A549 (cell line): ENCODE measurements around the gene SNUPN. TPM values are rescaled to one million over a fixed set of nuclear protein-coding genes. Genes with fewer than 3 reads are reported as not detected.

ENCODE experiments used
- ATAC-seq, 2 experiments: fragments of 200-7000 bp in 1 of 2; fragments of >200 bp in 1 of 2; cut with Nextera tagmentation in 1 of 2; cut with Tn5 transposase in 1 of 2; 3 replicates each; pipeline versions ENCODE4 v1.8.0 to v1.9.1; 2018 to 2020; ENCODE audit warnings: mild to moderate bottlenecking in 1 of 2, moderate library complexity in 1 of 2
- CTCF ChIA-PET: fragments of 300-600 bp; sonication (Branson Sonifier 250); formaldehyde crosslinking; extraction: SDS; loops from one replicate; lab custom pipeline; 2021; ENCODE audit warnings: antibody characterized with exemption, inconsistent platforms; lab: Yijun Ruan, JAX
- POLR2A ChIA-PET: fragments of 350-600 bp; formaldehyde crosslinking; extraction: SDS; loops from one replicate; lab custom pipeline; 2021; ENCODE audit warnings: antibody characterized with exemption, inconsistent platforms; lab: Yijun Ruan, JAX
- DNase-seq, 2 experiments: peaks; one replicate each; pipeline versions ENCODE4 v3.0.0 to v3.0.0-alpha.2; 2011 to 2016; ENCODE audit warnings: low read depth in 1 of 2, low spot score in 1 of 2
- FAIRE-seq: peaks from 2 replicates; lab custom pipeline; 2011; peaks lifted over from hg19 to GRCh38; lab: Jason Lieb, UNC
- H3K27ac ChIP-seq, 2 experiments: fragments of >200 bp; sonication (Bioruptor Twin); formaldehyde crosslinking; 3 replicates each; pipeline ENCODE4 v1.5.1; 2016 to 2017
- H3K4me1 ChIP-seq: fragments of >200 bp; sonication (Bioruptor Twin); formaldehyde crosslinking; 3 replicates; pipeline ENCODE4 v1.6.1; 2016
- H3K4me2 ChIP-seq: fragments of >200 bp; sonication (Bioruptor Twin); formaldehyde crosslinking; 3 replicates; pipeline ENCODE4 v1.6.1; 2016
- H3K4me3 ChIP-seq: fragments of >200 bp; sonication (Bioruptor Twin); formaldehyde crosslinking; 3 replicates; pipeline ENCODE4 v1.5.1; 2016
- H3K9me3 ChIP-seq: fragments of >200 bp; sonication (Bioruptor Twin); formaldehyde crosslinking; 3 replicates; pipeline ENCODE4 v1.6.1; 2016
- BHLHE40 ChIP-seq: IDR thresholded peaks from 2 replicates; pipeline ENCODE4 v1.6.1; 2012; ENCODE audit warnings: low read depth, low read length, inconsistent platforms
- CHD4 ChIP-seq: fragments of 200-600 bp; sonication (generic); IDR thresholded peaks from 2 replicates; pipeline ENCODE4 v1.6.1; 2016; ENCODE audit warnings: antibody characterized with exemption, mild to moderate bottlenecking, borderline replicate concordance
- E2F6 ChIP-seq: IDR thresholded peaks from 2 replicates; pipeline ENCODE4 v1.6.1; 2012; ENCODE audit warnings: low read depth, borderline replicate concordance
- EHF ChIP-seq: fragments of 250-450 bp; sonication (Bioruptor Pico); IDR thresholded peaks from 2 replicates; pipeline ENCODE4 v1.5.0; 2020; ENCODE audit warnings: mild to moderate bottlenecking
- EHMT2 ChIP-seq: fragments of 200-600 bp; sonication (generic); IDR thresholded peaks from 2 replicates; pipeline ENCODE4 v1.6.1; 2016; ENCODE audit warnings: antibody characterized with exemption, low read depth, mild to moderate bottlenecking, moderate library complexity
- FOXS1 ChIP-seq: fragments of 250-450 bp; sonication (Bioruptor Pico); IDR thresholded peaks from 2 replicates; pipeline ENCODE4 v1.5.0; 2020; ENCODE audit warnings: mild to moderate bottlenecking, moderate library complexity
- HDAC2 ChIP-seq: fragments of 200-600 bp; sonication (generic); IDR thresholded peaks from 2 replicates; pipeline ENCODE4 v1.6.1; 2016
- HOXA7 ChIP-seq: fragments of 250-450 bp; sonication (Bioruptor Pico); IDR thresholded peaks from 2 replicates; pipeline ENCODE4 v1.5.0; 2020; ENCODE audit warnings: mild to moderate bottlenecking, moderate library complexity
- HOXB13 ChIP-seq: fragments of 250-450 bp; sonication (Bioruptor Pico); IDR thresholded peaks from 2 replicates; pipeline ENCODE4 v1.5.0; 2020; ENCODE audit warnings: low read depth, mild to moderate bottlenecking, moderate library complexity
- JUN ChIP-seq, 2 experiments: fragments of >200 bp; sonication (Bioruptor Twin); formaldehyde crosslinking; IDR thresholded peaks; 2 replicates in 1 of 2; 3 replicates in 1 of 2; pipeline ENCODE4 v1.6.1; 2016 to 2017
- MAFK ChIP-seq: fragments of 450-650 bp; IDR thresholded peaks from 2 replicates; pipeline ENCODE4 v1.6.1; 2014; ENCODE audit not compliant: partially characterized antibody
- MAZ ChIP-seq: fragments of 150-350 bp; IDR thresholded peaks from 2 replicates; pipeline ENCODE4 v1.6.1; 2014; ENCODE audit warnings: antibody characterized with exemption, low read depth, low read length, borderline replicate concordance
- MYC ChIP-seq: IDR thresholded peaks from 2 replicates; pipeline ENCODE4 v1.6.1; 2012; ENCODE audit warnings: mild to moderate bottlenecking, inconsistent platforms, low read length, improper control_type of control experiment, borderline replicate concordance
- NFE2L2 ChIP-seq: fragments of 150-350 bp; conservative IDR thresholded peaks from 2 replicates; pipeline ENCODE4 v1.6.1; 2014; ENCODE audit warnings: low read length
- NPAS2 ChIP-seq: fragments of 250-450 bp; sonication (Bioruptor Pico); IDR thresholded peaks from 2 replicates; pipeline ENCODE4 v1.8.0; 2022; ENCODE audit warnings: mild to moderate bottlenecking, moderate library complexity, borderline replicate concordance
- PHF8 ChIP-seq: fragments of 200-600 bp; sonication (generic); IDR thresholded peaks from 2 replicates; pipeline ENCODE4 v1.6.1; 2016; ENCODE audit warnings: low read depth, mild to moderate bottlenecking, antibody characterized with exemption, moderate library complexity, borderline replicate concordance
- POLR2A ChIP-seq: IDR thresholded peaks from 2 replicates; pipeline ENCODE4 v1.6.1; 2012; ENCODE audit warnings: mild to moderate bottlenecking, low read length
- USF2 ChIP-seq: fragments of 450-650 bp; IDR thresholded peaks from 2 replicates; pipeline ENCODE4 v1.6.1; 2014; ENCODE audit warnings: antibody characterized with exemption
- WGBS: methylation state at CpG from one replicate; pipeline ENCODE4 v1.1.6; 2017; ENCODE audit errors: missing lambda C conversion rate; 5-methylcytosine and 5-hydroxymethylcytosine counted together
- polyA minus RNA-seq: library from RNA; depleted of rRNA, polyadenylated mRNA; stranded (reverse); fragments of >200 nt; gene quantifications from 2 replicates; pipeline ENCODE4 v1.2.3, GENCODE V29; 2011; rRNA and poly(A)+ RNA removed
- polyA plus RNA-seq, 4 experiments: library from polyadenylated mRNA; depleted of rRNA in 3 of 4; stranded (reverse); fragments of >200 nt; fragmentation: RNase III in 1 of 4; extraction: RNeasy Plus Mini Kit Qiagen cat#74134 plus additional on column Dnase treatment in 1 of 4; gene quantifications; 2 replicates in 3 of 4; 3 replicates in 1 of 4; pipeline ENCODE4 v1.2.3, GENCODE V29; 2011 to 2017
- TF ChIP-seq, protein P1 (sequence below): fragments of >200 bp; sonication (Bioruptor Twin); formaldehyde crosslinking; IDR thresholded peaks from 3 replicates; pipeline ENCODE4 v1.6.1; 2016
- TF ChIP-seq, protein P2 (sequence below): fragments of 200-600 bp; sonication (generic); IDR thresholded peaks from 2 replicates; pipeline ENCODE4 v1.6.1; 2016; ENCODE audit warnings: antibody characterized with exemption, mild to moderate bottlenecking, moderate library complexity
- TF ChIP-seq, protein P3 (sequence below): IDR thresholded peaks from 2 replicates; pipeline ENCODE4 v1.6.1; 2012

The SNUPN gene
- polyA plus RNA-seq (2011; rRNA removed) (33.6 and 38.5 TPM in 2 replicates), polyA plus RNA-seq (2017; fragmentation: RNase III; extraction: RNeasy Plus Mini Kit Qiagen cat#74134 plus additional on column Dnase treatment) (29.2 to 30.1 TPM (median 30.1 TPM) in 3 replicates), polyA minus RNA-seq (16.4 and 18.2 TPM in 2 replicates)
- polyA plus RNA-seq (2012; cell fraction: cytosol; rRNA removed) = 21.7 and 25.1 TPM in 2 replicates
- polyA plus RNA-seq (2012; cell fraction: nucleus; rRNA removed) = 11.1 and 16.7 TPM in 2 replicates

DNA sequence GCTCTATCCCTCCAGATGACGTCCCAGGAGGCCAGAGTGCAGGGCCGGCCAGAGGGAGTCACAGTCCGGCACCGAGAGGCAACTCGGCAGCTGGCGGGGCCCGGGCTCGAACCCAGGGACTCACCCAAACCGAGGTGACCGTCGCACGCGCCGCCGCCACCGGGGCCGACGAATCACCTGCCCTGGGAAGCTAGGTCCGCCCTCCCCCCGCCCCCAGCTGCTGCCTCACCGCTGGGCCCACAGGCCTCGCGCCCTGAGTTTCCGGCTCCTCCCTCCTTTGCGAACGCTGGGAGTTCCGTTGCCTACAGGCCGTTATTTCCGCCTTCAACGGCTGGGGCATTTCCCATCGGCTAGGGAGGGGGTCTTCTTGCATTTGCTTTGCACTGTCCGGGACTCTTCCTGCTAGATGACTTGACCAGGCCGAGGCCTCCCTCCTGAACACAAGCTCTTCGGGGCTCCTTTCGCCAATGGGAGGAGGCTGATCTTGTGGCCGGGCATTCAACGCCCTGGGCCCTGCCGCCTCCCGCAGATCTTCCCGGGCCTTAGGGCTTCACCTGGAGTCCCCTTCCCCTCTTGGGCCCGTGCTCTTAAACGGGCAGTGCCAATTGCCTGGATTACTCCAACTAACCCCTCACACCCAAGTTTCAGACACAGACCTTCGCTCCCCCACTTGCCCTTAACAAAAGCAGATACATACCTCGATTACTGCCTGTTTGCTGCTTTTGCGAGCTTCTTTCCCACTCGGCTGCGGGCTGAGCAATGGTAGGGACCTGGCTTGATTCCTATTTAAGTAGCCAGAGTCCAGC lies at the start of gene SNUPN:
SNUPN (minus strand) TSS at position 184 of the 806 bp plus-strand sequence. CDS start 4,674 bp downstream, outside the sequence.
- CTCF ChIA-PET = interaction anchor here (0.6 to 19.9 kb wide), 12 partner anchors 14 to 304 kb away, joined by 3 to 394 read pairs (median 4); partner anchors contain the start of genes IMP3, NEIL1, PTPN9 and SIN3A
- peak; percentile 95 for ATAC-seq
- TF ChIP-seq HDAC2 (peak; percentile 13; the same call in 1 of the 2 replicates), HOXB13 (peak; percentile 68; the same call in 1 of the 2 replicates), BHLHE40 (peak; percentile 88), HOXA7 (CRISPR knock-in tag) (no peak), JUN (IDR thresholded peaks at IDR 0.05) (peak; percentile 78 to 87), FOXS1 (CRISPR knock-in tag) (no peak), MYC (0 out of 2 replicates have a peak, but pooled peaks have one; percentile 40), POLR2A (peak; percentile 90), MAZ (peak; percentile 49; the same call in 1 of the 2 replicates), EHF (CRISPR knock-in tag) (peak; percentile 52; the same call in 1 of the 2 replicates), E2F6 (peak; percentile 74), NFE2L2 (0 out of 2 replicates have a peak, but pooled peaks have one; percentile 33), USF2 (peak; percentile 15; the same call in 1 of the 2 replicates), CHD4 (0 out of 2 replicates have a peak, but pooled peaks have one; percentile 42), PHF8 (peak; percentile 65), MAFK (peak; percentile 41), NPAS2 (CRISPR knock-in tag) (no peak), EHMT2 (no peak)
- TF ChIP-seq, protein P1, sequence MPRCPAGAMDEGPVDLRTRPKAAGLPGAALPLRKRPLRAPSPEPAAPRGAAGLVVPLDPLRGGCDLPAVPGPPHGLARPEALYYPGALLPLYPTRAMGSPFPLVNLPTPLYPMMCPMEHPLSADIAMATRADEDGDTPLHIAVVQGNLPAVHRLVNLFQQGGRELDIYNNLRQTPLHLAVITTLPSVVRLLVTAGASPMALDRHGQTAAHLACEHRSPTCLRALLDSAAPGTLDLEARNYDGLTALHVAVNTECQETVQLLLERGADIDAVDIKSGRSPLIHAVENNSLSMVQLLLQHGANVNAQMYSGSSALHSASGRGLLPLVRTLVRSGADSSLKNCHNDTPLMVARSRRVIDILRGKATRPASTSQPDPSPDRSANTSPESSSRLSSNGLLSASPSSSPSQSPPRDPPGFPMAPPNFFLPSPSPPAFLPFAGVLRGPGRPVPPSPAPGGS = peak; percentile 89; the same call in 2 of the 3 replicates
- TF ChIP-seq, protein P2, sequence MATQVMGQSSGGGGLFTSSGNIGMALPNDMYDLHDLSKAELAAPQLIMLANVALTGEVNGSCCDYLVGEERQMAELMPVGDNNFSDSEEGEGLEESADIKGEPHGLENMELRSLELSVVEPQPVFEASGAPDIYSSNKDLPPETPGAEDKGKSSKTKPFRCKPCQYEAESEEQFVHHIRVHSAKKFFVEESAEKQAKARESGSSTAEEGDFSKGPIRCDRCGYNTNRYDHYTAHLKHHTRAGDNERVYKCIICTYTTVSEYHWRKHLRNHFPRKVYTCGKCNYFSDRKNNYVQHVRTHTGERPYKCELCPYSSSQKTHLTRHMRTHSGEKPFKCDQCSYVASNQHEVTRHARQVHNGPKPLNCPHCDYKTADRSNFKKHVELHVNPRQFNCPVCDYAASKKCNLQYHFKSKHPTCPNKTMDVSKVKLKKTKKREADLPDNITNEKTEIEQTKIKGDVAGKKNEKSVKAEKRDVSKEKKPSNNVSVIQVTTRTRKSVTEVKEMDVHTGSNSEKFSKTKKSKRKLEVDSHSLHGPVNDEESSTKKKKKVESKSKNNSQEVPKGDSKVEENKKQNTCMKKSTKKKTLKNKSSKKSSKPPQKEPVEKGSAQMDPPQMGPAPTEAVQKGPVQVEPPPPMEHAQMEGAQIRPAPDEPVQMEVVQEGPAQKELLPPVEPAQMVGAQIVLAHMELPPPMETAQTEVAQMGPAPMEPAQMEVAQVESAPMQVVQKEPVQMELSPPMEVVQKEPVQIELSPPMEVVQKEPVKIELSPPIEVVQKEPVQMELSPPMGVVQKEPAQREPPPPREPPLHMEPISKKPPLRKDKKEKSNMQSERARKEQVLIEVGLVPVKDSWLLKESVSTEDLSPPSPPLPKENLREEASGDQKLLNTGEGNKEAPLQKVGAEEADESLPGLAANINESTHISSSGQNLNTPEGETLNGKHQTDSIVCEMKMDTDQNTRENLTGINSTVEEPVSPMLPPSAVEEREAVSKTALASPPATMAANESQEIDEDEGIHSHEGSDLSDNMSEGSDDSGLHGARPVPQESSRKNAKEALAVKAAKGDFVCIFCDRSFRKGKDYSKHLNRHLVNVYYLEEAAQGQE = no peak
- TF ChIP-seq, protein P3, sequence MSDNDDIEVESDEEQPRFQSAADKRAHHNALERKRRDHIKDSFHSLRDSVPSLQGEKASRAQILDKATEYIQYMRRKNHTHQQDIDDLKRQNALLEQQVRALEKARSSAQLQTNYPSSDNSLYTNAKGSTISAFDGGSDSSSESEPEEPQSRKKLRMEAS = peak; percentile 91
- DNase-seq = peak; percentile 98 to 99
- Histone ChIP-seq H3K9me3 (no peaks in the 10 kb centered on the region), H3K4me1 (peaks cover 26% of the 10 kb centered on the region), H3K4me2 (peak within 1 kb of the TSS; percentile 85), H3K27ac (peak within 1 kb of the TSS; percentile 98 to 100), H3K4me3 (peak within 1 kb of the TSS; percentile 96)
- peak; percentile 13 for FAIRE-seq
- 7% methylated on average over 22 of the region's 47 CpGs for WGBS
- POLR2A ChIA-PET = interaction anchor here (0.7 to 3.5 kb wide), 18 partner anchors 9 to 257 kb away, joined by 3 to 94 read pairs (median 4); partner anchors contain the start of genes IMP3, MAN2C1, PTPN9 and SIN3A
